GM12865 (cell line): ENCODE measurements around the gene C8G.

Source experiments
- DNase-seq: peaks from one replicate; pipeline ENCODE4 v3.0.0; 2010; ENCODE audit warnings: low read depth
- H3K4me3 ChIP-seq: 2 replicates; pipeline ENCODE4 v1.5.1; 2011; ENCODE audit warnings: mild to moderate bottlenecking, low read depth, low read length, control low read depth
- TF ChIP-seq, protein P1 (sequence below): IDR thresholded peaks from 2 replicates; pipeline ENCODE4 v1.5.1; 2011; ENCODE audit warnings: low read length, control low read depth, low read depth, inconsistent platforms; ENCODE audit not compliant: insufficient read depth; ENCODE audit errors: missing control alignments

The C8G gene

DNA sequence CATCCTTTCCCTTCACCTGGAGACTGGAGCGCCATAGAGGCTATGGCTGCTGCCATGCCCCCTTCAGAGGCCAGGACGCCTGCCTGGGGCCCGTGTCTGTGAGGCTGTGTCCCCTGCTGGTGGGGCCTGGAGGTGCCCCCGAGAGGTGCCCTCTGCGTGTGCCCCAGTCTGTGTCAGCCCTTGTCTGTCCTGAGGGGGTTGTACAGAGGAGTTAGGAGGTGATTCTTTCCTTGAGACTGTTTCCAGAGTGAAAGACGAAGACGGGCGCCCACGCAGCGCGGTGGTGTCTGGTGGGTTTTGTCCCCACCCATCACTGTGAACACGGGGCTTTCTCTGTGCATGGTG is 34.2 kb upstream of the C8G start:
- TF ChIP-seq, protein P1, sequence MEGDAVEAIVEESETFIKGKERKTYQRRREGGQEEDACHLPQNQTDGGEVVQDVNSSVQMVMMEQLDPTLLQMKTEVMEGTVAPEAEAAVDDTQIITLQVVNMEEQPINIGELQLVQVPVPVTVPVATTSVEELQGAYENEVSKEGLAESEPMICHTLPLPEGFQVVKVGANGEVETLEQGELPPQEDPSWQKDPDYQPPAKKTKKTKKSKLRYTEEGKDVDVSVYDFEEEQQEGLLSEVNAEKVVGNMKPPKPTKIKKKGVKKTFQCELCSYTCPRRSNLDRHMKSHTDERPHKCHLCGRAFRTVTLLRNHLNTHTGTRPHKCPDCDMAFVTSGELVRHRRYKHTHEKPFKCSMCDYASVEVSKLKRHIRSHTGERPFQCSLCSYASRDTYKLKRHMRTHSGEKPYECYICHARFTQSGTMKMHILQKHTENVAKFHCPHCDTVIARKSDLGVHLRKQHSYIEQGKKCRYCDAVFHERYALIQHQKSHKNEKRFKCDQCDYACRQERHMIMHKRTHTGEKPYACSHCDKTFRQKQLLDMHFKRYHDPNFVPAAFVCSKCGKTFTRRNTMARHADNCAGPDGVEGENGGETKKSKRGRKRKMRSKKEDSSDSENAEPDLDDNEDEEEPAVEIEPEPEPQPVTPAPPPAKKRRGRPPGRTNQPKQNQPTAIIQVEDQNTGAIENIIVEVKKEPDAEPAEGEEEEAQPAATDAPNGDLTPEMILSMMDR = no peak
- DNase-seq = no peak
- no peak overlapping the region for H3K4me3 ChIP-seq

DNA sequence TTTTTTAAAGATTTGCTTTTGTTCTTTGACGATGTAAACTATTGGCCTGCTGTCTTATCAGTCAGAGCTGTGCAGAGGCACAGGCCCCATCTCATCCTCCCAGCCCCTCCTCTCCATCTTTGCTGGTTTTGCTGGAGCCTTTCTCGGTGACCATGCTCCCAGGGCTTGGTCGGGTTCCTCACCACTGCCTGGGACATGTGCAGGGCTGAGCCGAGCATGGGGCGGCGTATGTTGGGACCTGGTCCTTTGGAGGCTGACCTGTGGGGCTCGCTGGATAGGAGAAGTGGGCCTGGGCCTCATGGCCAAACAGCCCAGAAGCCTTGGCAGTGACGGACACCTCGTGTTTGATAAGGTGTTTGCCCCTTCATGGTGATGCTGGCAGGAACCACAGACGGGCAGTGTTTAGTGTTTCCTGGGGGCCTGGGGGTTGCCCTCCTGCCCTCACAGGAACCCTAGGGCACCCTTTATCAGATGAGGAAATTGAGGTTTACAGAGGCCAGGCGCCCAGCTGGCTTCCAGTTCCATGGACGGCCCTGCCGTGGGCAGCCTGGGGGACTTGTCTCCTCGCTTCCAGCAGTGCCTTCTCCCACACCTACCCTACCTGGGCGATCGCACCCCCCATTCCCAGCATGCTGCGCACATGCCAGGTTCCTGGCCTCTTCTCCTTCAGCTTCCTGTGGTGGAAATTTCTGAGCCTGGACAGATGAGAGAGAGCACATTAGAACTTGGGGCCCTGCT is 31.2 kb upstream of the C8G start:
- no peak for DNase-seq
- H3K4me3 ChIP-seq = no peak overlapping the region
- TF ChIP-seq, protein P1 = no peak

DNA sequence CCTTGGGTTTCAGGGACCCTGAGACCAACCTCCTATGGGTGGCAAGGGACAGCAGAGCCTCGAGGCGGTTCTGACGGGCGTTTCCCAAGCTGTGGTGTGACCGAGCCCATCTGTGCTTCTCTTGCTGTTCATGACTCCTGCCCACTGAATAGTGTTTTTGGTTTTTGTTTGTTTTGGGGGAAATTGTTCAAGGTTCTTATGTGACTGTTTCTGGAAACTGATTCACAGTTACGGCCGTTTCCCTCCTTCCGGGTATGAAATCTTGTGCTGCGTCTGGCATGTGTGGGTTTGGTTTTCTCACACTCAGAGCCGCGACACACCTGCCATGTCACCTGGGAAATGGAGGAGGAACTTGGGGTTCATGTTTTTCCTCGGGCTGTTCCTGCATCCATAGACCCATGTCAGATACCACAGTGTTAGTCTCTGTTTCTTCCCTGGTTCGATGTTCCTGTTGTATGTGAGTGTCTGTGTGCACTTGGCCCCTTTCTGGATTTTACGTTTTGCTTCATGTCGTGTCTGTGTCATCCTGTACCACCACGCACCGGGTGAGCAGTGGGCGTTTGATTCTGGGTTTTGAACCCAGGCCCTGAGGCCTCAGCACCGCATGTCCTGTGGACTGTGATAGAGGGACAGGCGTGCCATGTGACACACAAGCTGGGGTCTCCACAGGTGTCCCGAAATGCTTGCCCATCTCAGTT is 29.3 kb upstream of the C8G start:
- DNase-seq = no peak
- H3K4me3 ChIP-seq = no peak overlapping the region
- TF ChIP-seq, protein P1 = no peak

DNA sequence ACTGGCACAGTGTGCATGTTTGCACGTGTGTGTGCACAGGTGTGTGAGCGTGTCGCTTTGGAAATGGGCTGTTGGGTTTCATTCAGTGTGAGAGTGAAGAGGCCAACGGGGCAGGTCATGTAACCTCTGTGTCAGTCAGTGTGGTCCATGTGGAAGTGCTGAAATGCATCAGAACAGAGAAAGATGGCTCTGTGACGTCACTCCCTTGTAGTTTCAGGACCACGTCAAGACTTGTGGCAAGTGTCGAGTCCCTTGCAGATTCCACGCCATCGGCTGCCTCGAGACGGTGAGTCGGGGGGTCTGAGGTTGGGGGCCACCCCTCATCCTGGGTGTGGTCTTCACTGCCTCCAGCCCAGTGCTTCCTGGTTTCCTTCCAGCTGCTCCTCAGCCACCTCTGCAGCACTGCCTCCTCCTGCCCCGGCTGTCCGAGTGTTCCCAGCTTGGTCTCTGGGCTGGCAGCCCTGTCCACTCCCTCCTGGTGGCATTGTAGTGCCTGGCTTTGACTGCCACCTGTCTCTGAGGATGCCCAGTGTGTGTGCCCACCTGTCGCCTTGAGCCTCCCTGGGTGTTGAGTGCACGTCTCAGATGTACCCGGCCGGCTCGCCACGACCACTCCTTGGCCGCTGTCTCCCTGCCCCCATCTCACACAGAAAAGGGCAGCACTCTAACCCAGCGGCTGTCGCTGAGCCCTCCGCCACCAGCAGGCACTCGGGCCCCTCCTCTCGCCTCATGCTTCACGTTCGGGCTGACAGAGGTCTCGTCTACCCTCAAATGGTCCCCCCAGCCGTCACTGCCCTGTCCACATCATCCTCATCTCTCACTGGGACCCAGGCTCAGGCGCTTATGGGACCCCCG is 28.5 kb upstream of the C8G start:
- TF ChIP-seq, protein P1 = no peak
- DNase-seq = no peak

DNA sequence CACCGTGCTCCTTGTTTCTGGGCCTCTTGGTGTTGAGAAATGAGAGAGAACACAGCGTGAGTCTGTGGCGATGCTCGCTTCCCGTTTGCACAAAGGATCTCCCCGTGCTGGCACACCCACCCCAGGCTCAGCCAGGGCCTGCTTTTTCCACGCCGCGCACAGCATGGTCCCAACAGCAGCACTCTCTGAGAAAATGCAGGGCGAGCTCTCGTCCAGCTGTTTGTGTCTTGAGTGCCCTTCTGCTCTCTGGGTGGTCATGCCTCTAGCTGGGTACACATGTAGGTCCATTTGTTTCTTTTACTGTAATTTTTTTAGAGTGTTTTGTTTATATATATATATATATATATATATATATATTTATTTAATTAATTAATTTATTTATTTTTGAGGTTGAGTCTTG is 27.1 kb upstream of the C8G start:
- no peak overlapping the region for H3K4me3 ChIP-seq
- no peak for DNase-seq
- TF ChIP-seq, protein P1 = no peak

More for the DNA sequence above, 28.5 kb upstream of the C8G start:
- no peak overlapping the region for H3K4me3 ChIP-seq

DNA sequence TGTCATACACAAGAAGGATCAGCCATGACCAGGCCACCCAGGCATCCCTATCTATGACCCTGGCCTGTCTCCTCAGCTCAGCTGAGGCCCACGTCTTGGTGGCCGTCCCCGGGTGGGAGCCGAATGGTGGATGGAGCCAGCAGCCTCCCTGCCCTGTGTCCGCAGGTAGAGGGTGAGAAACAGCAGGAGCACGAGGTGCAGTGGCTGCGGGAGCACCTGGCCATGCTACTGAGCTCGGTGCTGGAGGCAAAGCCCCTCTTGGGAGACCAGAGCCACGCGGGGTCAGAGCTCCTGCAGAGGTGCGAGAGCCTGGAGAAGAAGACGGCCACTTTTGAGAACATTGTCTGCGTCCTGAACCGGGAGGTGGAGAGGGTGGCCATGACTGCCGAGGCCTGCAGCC is 25.0 kb upstream of the C8G start:
- TF ChIP-seq, protein P1 = no peak
- no peak overlapping the region for H3K4me3 ChIP-seq
- DNase-seq = no peak
